HG03439 (cell line): ENCODE measurements around the gene RHBDD3.
A peak's percentile ranks its signal among the peaks of the same experiment; 100 is the strongest.
"Not testable (repeated sequence)": the region's sequence is repeated elsewhere in the genome, so short reads cannot be mapped to it uniquely, and the experiment has no call there.

Experiments used
- ATAC-seq: cut with Tn5 transposase; IDR thresholded peaks from one replicate; pipeline ENCODE4 v1.9.1; 2021; ENCODE audit warnings: mild to moderate bottlenecking, moderate library complexity; ENCODE audit not compliant: unreplicated experiment

The RHBDD3 gene

DNA sequence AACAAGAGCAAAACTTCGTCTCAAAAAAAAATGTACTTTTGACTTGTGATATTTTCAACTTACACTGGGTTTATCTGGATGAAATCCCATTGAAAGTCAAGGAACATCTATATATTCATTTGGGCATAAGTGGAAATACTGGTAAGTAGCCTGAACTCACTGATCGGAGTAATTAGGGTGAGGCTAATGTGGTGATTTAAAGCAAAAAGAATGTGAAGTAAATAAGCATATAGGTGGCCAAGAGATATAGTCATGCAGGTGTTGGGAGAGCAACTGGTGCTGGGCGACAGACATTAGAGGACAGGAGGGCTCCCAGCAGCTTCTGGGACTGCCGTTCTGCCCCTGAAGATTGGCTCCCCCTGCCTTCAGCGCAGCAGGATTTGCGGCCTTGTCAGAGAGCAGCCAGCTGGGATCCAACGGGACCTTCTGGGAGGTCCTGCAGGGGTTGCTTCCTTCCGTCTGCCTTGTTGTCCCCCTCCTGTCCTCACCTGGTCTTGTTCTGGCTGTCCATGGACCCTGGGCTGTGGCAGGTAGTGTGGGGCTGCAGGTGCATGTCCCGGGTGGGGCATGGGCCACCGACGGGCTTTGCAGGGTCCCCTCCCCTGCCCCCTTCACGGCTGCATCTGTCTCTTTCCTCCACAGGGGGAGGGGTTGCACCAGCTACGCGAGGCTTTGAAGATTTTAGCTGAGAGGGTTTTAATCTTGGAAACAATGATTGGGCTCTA is 14.1 kb downstream of the RHBDD3 start:
- no peak for ATAC-seq

DNA sequence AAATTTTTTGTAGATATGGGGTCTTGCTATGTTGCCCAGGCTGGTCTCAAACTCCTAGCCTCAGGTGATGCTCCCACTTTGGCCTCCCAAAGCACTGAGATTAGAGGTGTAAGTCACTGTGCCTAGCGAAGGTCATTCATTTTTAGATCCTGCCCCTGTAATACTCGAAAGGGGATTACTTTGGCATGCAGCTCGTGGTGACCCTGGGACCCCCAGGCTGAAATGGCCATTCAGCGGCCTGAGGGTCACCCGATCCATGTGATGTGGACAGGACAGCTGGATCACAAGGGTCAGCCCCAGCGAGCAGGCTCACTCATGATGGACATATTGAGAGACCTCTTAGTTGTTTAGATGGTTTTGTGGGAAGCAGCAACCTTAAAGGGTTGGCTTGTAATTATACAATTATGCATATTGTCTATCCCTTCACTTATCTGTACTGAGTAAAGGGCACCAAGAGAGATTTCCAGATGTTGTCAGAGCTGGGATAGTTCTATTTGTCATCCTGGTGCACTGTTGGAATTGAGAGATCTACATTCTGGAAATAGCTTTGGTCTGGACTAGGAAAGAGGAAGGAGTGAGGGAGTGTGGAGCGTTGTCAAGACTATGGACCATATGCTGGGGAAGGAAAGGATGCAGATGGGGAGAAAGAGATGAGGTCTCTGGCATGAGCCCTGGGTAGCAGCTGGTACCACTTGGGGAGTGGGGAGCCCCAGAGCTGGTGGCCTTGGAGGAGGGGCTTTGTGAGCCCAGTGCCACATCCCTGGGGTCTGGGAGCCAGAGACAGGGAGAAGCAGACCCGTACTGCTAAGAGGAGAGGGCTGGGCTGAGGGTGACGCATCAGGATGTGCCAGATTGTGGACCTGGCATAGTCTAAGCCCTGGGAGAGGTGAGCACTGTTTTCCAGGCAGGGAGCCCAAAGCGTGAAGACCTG is 15.5 kb downstream of the RHBDD3 start:
- no peak for ATAC-seq

- ATAC-seq, result no peak
Observed at GRCh38 chr22:29251265-29251664, 16.5 kb downstream of the RHBDD3 start.

DNA sequence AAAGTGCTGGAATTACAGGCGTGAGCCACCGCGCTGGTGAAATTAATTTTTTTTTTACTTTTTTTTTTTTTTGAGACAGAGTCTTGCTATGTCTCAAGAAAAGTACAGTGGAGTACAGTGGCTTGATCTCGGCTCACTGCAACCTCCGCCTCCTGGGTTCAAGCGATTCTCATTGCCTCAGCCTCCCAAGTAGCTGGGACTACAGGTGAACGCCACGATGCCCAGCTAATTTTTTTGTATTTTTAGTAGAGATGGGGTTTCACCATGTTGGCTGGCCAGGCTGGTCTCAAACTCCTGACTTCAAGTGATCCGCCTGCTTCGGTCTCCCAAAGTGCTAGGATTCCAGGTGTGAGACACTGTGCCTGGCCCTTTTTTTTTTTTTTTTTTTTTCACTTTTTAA is 19.9 kb downstream of the RHBDD3 start:
- not testable (repeated sequence) for ATAC-seq

- peak; percentile 54 for ATAC-seq
Observed at GRCh38 chr22:29245626-29246385, 22.0 kb downstream of the RHBDD3 start.

GRCh38 chr22:29244785-29245625 is 22.8 kb downstream of the RHBDD3 start:
- ATAC-seq, result no peak

DNA sequence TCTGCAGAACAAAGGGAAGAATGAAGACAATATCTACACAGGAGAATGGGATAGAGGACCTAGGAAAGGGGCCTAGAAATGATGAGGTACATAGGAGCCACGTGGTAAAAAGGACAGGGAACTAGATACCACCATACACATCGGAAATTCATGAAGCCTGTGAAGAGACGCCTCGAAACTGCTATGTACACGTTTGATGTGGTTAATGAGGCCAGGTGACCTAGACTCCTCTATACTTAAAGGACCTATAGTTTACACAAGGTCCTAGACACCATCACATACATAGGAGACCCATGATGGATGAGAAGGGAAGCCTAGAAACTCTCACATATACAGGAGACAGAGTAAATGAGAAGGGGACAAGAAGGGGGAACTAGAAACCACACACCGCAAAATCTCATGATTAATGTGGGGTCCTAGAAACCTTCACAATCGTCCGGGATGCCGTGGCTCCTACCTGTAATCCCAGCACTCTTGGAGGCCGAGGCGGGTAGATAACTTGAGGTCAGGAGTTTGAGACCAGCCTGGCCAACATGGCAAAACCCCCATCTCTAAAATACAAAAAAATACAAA is 23.8 kb downstream of the RHBDD3 start:
- no peak for ATAC-seq

DNA sequence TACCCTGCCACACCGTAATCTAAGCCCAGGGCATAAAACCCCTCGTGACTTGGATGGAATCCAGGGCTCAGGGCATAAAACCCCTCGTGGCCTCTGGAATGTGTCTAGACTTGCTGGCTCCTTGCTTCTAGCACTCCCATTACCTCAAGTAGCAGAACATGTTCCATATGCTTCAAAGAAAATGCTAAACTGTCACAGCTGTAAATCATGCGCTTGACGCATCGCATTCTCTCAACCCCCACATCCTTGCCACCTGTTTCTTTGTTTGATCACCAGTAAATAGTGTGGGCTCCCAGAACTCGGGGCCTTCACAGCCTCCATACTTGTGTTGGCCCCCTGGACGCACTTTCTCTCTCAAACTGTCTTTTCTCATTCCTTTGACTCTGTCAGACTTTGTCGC is 27.3 kb downstream of the RHBDD3 start:
- not testable (repeated sequence) for ATAC-seq

DNA sequence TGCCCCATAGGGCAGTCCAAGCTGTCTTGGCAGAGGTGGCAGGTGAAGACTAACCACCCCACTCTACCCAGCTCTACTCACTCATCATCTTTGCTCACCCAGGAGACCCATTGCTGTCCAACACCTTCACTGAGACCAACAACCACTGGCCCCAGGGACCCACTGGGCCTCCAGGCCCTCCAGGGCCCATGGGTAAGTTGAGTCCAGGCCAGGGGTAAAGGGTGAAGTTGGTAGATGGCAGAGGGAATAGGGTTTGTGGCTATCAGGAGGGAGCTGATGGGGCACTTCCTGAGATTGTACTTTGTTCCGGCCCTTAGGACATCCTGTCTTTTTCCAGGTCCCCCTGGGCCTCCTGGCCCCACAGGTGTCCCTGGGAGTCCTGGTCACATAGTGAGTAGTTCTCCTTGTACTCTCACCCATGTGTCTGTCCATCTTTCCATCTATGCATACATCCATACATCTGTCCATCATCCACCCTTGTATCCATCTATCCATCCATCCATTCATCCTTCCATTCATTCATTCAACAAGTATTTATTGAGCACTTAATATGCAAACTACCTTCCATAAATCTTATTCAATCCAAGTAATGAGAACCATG is 34.4 kb downstream of the RHBDD3 start:
- ATAC-seq, result no peak

DNA sequence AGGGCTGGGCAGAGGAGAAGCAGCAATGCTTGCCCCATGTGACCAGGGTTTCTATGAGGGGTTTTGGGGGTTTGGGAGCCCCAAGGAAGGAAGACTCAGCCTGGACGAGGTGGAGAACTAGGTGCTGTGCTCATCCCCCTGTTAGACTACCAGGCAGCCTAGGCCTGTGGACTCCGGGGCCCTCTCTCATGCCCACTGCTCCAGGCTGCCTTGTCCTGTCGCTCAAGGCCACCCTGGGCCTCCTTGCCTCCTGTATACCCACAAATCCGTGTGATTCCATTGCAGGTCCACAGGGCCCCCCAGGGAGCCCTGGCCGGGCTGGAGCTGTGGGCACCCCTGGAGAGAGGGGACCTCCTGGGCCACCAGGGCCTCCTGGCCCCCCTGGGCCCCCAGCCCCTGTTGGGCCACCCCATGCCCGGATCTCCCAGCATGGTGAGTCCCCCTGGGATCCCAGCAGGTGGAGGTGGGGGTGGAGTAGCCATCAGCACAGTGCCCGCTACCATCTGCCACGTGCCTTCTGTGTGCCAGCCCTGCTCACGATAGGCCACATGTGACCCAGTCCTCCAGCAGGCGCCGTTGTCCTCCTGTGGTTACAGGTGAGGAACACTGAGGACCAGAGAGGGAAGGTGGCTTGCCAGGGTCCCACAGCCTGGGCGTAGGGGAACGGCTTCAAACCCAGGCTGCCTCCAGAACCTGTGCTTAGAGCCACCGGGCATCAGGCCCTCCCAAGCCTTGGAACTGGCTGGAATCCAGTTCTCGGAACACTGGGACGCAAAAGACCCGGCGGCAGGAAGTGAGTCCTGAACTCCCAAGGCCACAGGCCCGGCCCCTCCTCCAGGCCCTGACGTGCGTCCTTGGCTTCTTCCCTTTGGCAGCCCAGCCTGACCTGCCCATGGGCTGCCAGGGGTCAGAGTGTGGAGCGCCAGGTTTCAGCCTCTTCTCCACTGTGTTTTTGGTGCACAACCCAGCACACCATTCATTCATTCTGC is 35.5 kb downstream of the RHBDD3 start:
- no peak for ATAC-seq

DNA sequence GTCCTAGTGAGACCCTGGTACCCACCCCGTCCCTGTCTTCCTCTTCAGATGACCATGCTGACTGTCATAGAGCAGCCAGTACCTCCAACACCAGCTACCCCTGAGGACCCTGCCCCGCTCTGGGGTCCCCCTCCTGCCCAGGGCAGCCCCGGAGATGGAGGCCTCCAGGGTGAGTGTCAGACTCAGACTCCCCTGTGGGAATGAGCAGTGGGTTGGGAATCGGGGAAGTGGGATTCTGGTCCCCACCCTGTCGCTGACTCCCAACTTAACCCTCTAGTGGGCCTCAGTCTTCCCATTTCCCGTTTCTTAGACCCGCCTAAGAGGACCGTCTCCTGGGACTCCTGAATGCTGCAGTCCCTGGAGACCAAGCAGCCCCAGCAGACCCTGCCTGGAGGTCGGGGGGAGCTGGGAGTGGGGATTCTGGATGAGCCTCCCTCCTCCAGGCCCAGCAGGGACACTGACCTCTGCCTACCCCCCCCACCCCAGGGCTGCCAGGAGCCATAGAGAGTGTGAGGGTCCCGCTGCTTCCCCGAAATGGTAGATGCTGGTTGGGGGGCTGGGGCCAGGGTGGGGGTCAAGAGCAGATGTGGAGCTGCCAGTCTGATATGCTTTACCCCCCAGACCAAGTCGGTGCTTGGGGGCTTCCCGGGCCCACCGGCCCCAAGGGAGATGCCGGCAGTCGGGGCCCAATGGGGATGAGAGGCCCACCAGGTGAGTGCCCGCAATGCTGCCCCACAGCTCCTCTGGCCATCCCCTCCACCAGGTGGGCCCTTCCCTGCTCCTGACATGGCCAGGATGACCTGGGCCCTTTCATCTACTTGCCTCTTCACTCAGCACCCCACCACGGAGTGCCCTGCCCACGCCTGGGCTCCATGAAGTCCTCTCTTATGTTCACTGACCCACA is 36.6 kb downstream of the RHBDD3 start:
- no peak for ATAC-seq

DNA sequence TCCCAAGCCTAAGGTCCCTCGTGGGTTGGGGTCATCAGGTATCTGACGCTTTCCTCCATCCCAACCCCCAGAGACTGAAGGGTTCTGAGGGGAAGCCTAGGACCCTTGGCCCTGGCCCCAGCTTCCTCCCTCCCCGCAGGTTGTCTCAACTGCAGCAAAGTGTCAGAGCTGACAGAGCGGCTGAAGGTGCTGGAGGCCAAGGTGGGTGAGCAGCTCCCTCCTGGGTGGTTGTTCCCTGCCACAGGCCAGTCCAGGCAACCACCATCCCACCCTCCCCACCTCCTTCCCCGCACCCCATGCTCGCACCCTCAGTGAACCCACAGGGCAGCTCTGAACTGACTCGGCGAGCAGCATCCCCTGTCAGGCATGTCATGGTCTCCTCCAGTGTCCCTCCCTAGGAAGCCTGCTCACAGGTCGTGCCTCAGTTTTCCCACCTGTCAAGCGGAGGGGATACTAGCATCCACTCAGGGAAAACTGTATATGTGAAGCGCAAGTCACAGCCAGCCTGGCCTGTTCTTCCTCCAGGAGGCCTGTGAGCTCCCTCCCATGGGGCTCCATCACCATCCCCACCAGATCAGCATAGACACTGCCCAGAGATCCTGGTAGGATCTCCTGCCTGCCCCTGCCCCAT is 41.3 kb downstream of the RHBDD3 start:
- no peak for ATAC-seq

GRCh38 chr22:29225422-29226090 is 42.2 kb downstream of the RHBDD3 start:
- ATAC-seq, result no peak

DNA sequence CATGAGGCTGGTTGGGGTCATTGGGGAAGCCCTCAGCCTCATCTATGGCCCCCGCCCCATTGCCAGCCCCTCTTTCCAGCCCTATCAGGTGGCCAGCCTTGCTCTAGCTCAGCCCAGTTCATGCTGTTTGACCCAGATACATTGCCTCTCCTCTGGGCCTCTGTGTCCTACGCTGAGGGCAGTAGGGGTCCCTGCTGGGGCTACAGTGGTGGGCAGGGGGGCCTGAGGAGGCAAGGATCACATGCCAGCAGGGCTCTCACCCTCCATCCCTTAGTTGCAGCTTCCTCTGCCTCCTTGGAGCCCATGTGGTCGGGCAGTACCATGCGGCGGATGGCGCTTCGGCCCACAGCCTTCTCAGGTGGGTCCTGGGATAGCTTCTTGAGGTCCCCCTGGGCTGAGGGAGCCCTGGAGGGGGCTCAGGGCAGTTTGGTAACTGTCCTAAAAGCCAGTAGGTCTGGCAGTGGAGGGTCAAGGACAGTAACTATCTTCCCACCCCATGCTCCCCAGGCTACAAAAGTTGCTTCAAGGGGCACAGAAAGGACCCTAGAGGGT is 42.8 kb downstream of the RHBDD3 start:
- no peak for ATAC-seq

- no peak for ATAC-seq
Observed at GRCh38 chr22:29224121-29224858, 43.5 kb downstream of the RHBDD3 start.
